ENCODE data around the gene PSMB9. TPM values are rescaled to one million over a fixed set of nuclear protein-coding genes. Genes with fewer than 3 reads are reported as not detected.

PSMB9 gene
- total RNA-seq, 1 experiment from 2014 or later = 120 TPM

- intact Hi-C loops (cut with micrococcal nuclease; ENCODE audit: unreplicated experiment) = no loop called here
- H3K27ac Mint-ChIP-seq (ENCODE audit: unreplicated experiment) = no peak overlapping the region
- no peaks in the 10 kb centered on the region for H3K27me3 Mint-ChIP-seq (ENCODE audit: unreplicated experiment)
- TF ChIP-seq CTCF (IDR thresholded peaks at IDR 0.05; ENCODE audit: unreplicated experiment) = no peak
- H3K36me3 Mint-ChIP-seq (ENCODE audit: insufficient read depth, unreplicated experiment) = no peaks in the 10 kb centered on the region
- peaks cover 23% of the 10 kb centered on the region for H3K4me1 Mint-ChIP-seq (ENCODE audit: low read depth, unreplicated experiment)
- no peak for DNase-seq
- no peaks in the 10 kb centered on the region for H3K9me3 Mint-ChIP-seq (ENCODE audit: low read depth, unreplicated experiment)
- BruUV-seq (replicated peaks) = no TSS peak
- CTCF ChIA-PET = interaction anchor here (1.0 to 1.3 kb wide), 2 partner anchors 65 to 97 kb away, joined by 4 to 7 read pairs; partner anchors contain the start of gene HLA-DMA
- no peak overlapping the region for H3K4me3 Mint-ChIP-seq (ENCODE audit: low read depth, unreplicated experiment)
Observed at GRCh38 chr6:32887616-32888015, 33.6 kb downstream of the PSMB9 start.

DNA sequence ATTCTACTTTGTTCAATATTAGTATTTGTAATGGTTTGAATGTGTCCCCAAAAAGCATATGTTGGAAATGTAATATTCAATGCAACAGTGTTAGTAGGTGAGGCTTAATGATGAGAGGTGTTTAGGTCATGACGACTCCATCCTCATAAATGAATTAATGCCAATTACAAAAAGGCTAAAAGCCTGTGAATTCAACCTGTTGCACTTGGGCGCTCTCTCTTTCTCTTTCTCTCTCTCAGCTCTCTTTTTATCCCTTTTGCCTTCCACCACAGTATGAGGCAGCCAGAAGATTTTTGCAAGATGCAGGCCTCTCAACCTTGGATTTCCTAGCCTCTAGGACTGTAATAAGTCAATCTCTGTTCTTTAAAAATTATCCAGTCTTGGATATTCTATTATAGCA is 34.6 kb downstream of the PSMB9 start:
- no TSS peak for BruUV-seq (replicated peaks)
- intact Hi-C loops (cut with micrococcal nuclease; ENCODE audit: unreplicated experiment) = no loop called here
- Mint-ChIP-seq H3K4me1 (ENCODE audit: low read depth, unreplicated experiment) (peaks cover 30% of the 10 kb centered on the region), H3K27me3 (ENCODE audit: unreplicated experiment) (no peaks in the 10 kb centered on the region), H3K4me3 (ENCODE audit: low read depth, unreplicated experiment) (no peak overlapping the region), H3K9me3 (ENCODE audit: low read depth, unreplicated experiment) (no peaks in the 10 kb centered on the region), H3K27ac (ENCODE audit: unreplicated experiment) (no peak overlapping the region), H3K36me3 (ENCODE audit: insufficient read depth, unreplicated experiment) (peaks cover 6% of the 10 kb centered on the region)
- TF ChIP-seq CTCF (IDR thresholded peaks at IDR 0.05; ENCODE audit: unreplicated experiment) = no peak
- no peak for DNase-seq
- CTCF ChIA-PET = interaction anchor here (1.0 to 1.3 kb wide), 2 partner anchors 64 to 96 kb away, joined by 4 to 7 read pairs; partner anchors contain the start of gene HLA-DMA

- Mint-ChIP-seq H3K27ac (ENCODE audit: unreplicated experiment) (no peak overlapping the region), H3K4me1 (ENCODE audit: low read depth, unreplicated experiment) (peaks cover 30% of the 10 kb centered on the region), H3K27me3 (ENCODE audit: unreplicated experiment) (no peaks in the 10 kb centered on the region), H3K9me3 (ENCODE audit: low read depth, unreplicated experiment) (no peaks in the 10 kb centered on the region), H3K4me3 (ENCODE audit: low read depth, unreplicated experiment) (no peak overlapping the region), H3K36me3 (ENCODE audit: insufficient read depth, unreplicated experiment) (peaks cover 15% of the 10 kb centered on the region)
- DNase-seq = no peak
- CTCF ChIA-PET = no interaction called here
- no peak for TF ChIP-seq CTCF (IDR thresholded peaks at IDR 0.05; ENCODE audit: unreplicated experiment)
- intact Hi-C loops (cut with micrococcal nuclease; ENCODE audit: unreplicated experiment) = no loop called here
- BruUV-seq (replicated peaks) = no TSS peak
Observed at GRCh38 chr6:32889533-32889932, 35.5 kb downstream of the PSMB9 start.

DNA sequence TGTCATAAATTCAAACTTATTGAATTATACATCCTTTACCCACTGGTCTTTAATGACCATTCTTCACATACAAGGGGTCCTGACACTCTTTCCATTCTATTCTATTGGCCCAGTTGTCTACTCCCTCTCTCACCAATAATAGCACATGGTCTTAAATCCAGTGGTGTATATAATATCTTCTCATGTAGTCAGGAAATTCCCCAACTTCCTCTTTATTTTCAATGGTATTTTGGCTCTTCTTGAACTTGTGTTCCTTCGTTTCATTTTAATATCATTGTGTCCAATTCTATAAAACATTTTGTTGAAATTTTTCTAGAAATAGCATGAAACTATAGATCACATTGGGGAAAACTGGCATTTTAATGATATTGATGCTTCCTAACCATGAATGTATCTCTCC is 36.8 kb downstream of the PSMB9 start:
- Mint-ChIP-seq H3K4me3 (ENCODE audit: low read depth, unreplicated experiment) (no peak overlapping the region), H3K36me3 (ENCODE audit: insufficient read depth, unreplicated experiment) (peaks cover 28% of the 10 kb centered on the region), H3K9me3 (ENCODE audit: low read depth, unreplicated experiment) (no peaks in the 10 kb centered on the region), H3K27ac (ENCODE audit: unreplicated experiment) (no peak overlapping the region), H3K4me1 (ENCODE audit: low read depth, unreplicated experiment) (peaks cover 29% of the 10 kb centered on the region), H3K27me3 (ENCODE audit: unreplicated experiment) (no peaks in the 10 kb centered on the region)
- no peak for DNase-seq
- no peak for TF ChIP-seq CTCF (IDR thresholded peaks at IDR 0.05; ENCODE audit: unreplicated experiment)
- CTCF ChIA-PET = no interaction called here
- intact Hi-C loops (cut with micrococcal nuclease; ENCODE audit: unreplicated experiment) = no loop called here
- no TSS peak for BruUV-seq (replicated peaks)

Data from Calu3 (cell line).